Panc1 (cell line): Measurements from ENCODE around the gene KCNJ9.

Experiments used
- CTCF ChIP-seq: fragments of 450-650 bp; IDR thresholded peaks from 2 replicates; pipeline ENCODE4 v1.5.1; 2017; ENCODE audit warnings: mild to moderate bottlenecking
- POLR2AphosphoS5 ChIP-seq: IDR thresholded peaks from 2 replicates; pipeline ENCODE4 v1.6.1; 2012; ENCODE audit warnings: mild to moderate bottlenecking, low read depth, low read length, moderate library complexity
- REST ChIP-seq, 2 experiments: IDR thresholded peaks; 2 replicates each; pipeline ENCODE4 v1.6.1; 2011 to 2012; ENCODE audit warnings: low read depth in 2 of 2, control low read depth in 1 of 2, low read length in 1 of 2, mild to moderate bottlenecking in 1 of 2, moderate library complexity in 1 of 2; ENCODE audit not compliant: insufficient read depth in 1 of 2
- SIN3A ChIP-seq: IDR thresholded peaks from 2 replicates; pipeline ENCODE4 v1.6.1; 2012; ENCODE audit warnings: low read depth, mild to moderate bottlenecking, low read length, moderate library complexity, borderline replicate concordance; ENCODE audit not compliant: insufficient read depth

GRCh38 chr1:160131803-160132565 is 50.6 kb downstream of the KCNJ9 start:
- TF ChIP-seq CTCF: no peak
- no peak for TF ChIP-seq REST (IDR thresholded peaks at IDR 0.05; ENCODE audit: insufficient read depth in 1 of 2, low read depth in 2 of 2, low read length in 1 of 2)
- TF ChIP-seq POLR2AphosphoS5: no peak
- no peak for TF ChIP-seq SIN3A
